Endothelial cell of umbilical vein (primary cell): ENCODE results near the gene ACO2.

Source experiments
- CTCF ChIP-seq, 2 donors: IDR thresholded peaks; 1 replicate in 1 of 2; 2 replicates in 1 of 2; pipeline ENCODE4 v1.5.1; 2011; ENCODE audit warnings: low read length in 2 of 2, mild to moderate bottlenecking in 2 of 2, moderate library complexity in 2 of 2, control low read depth in 1 of 2, inconsistent platforms in 1 of 2, low read depth in 1 of 2; ENCODE audit not compliant: insufficient read depth in 1 of 2; ENCODE audit errors: extremely low read depth in 1 of 2
- EZH2 ChIP-seq: IDR thresholded peaks from 2 replicates; pipeline ENCODE4 v1.6.1; 2012; ENCODE audit warnings: borderline replicate concordance, low read depth, mild to moderate bottlenecking, moderate library complexity, low read length, inconsistent platforms; ENCODE audit not compliant: severe bottlenecking
- MYC ChIP-seq: IDR thresholded peaks from one replicate; pipeline ENCODE4 v1.6.1; 2011; ENCODE audit warnings: mild to moderate bottlenecking, low read depth, low read length

GRCh38 chr22:41544671-41545476 lies 76.0 kb downstream of the ACO2 start:
- TF ChIP-seq EZH2 (no peak), MYC (no peak), CTCF (IDR thresholded peaks at IDR 0.05; ENCODE audit: extremely low read depth in 1 of 2, insufficient read depth in 1 of 2, low read depth in 1 of 2, low read length in 2 of 2) (no peak)
